Naive thymus-derived CD4-positive, alpha-beta T cell (primary cell): ENCODE data around the gene POU2AF3. TPM values are rescaled to one million over a fixed set of nuclear protein-coding genes. Genes with fewer than 3 reads are reported as not detected.

Source experiments
- microRNA-seq: library from miRNA; unstranded; fragments of <30 nt; microRNA quantifications from one replicate; pipeline ENCODE4 v1.2.0, GENCODE V29; 2022; ENCODE audit warnings: borderline microRNAs expressed
- polyA plus RNA-seq, 2 donors: library from polyadenylated mRNA; unstranded; fragments of 300-500 nt; fragmentation: Illumina TruSeq; gene quantifications; one replicate each; pipeline ENCODE4 v1.2.3, GENCODE V29; 2021
- total RNA-seq, 6 experiments: library from RNA in 5 of 6; stranded (reverse) in 5 of 6; gene quantifications; 1 replicate in 5 of 6; 2 replicates in 1 of 6; pipeline ENCODE4 v1.2.3 and lab custom pipeline; 2021 to 2026

Gene POU2AF3
- total and polyA plus RNA-seq, 7 experiments from 2014 or later, result not detected

Small RNA genes within 50 kb of the gene (microRNA-seq; reads per million reads assigned to microRNA genes)
- gene MIR4491, result not detected

Other genes with a start within 250 kb of the POU2AF3 start
- not detected for gene POU2AF2, start 52.8 kb upstream of the POU2AF3 start, total RNA-seq
- not detected for gene POU2AF2, start 52.8 kb upstream of the POU2AF3 start, polyA plus RNA-seq
- gene POU2AF1, start 80.7 kb downstream of the POU2AF3 start, total RNA-seq, result 10 to 100 TPM in 1 of 5 experiments, 1 to 10 TPM in 3, under 1 TPM in 1; 0.57 to 11.3 (median 4.9) TPM
- gene POU2AF1, start 80.7 kb downstream of the POU2AF3 start, polyA plus RNA-seq, result under 1 TPM; 0.45 to 0.53 TPM
- gene BTG4, start 213.8 kb downstream of the POU2AF3 start, total RNA-seq, result not detected
- not detected for gene BTG4, start 213.8 kb downstream of the POU2AF3 start, polyA plus RNA-seq
- not detected for gene HOATZ, start 216.2 kb downstream of the POU2AF3 start, total RNA-seq
- gene HOATZ, start 216.2 kb downstream of the POU2AF3 start, polyA plus RNA-seq, result not detected
- 1 to 10 TPM in 2 of 5 experiments, under 1 TPM in 3; 0.27 to 8.7 (median 0.87) TPM for gene LAYN, start 242.2 kb downstream of the POU2AF3 start, total RNA-seq
- gene LAYN, start 242.2 kb downstream of the POU2AF3 start, polyA plus RNA-seq, result under 1 TPM; 0.12 to 0.27 TPM